GM18909 (cell line): ENCODE data around the gene FAT1.

ENCODE experiments used
- ATAC-seq: cut with Tn5 transposase; IDR thresholded peaks from one replicate; pipeline ENCODE4 v1.9.1; 2021; ENCODE audit warnings: mild to moderate bottlenecking; ENCODE audit not compliant: unreplicated experiment, poor library complexity

FAT1 gene

GRCh38 chr4:186755550-186756519, 32.2 kb upstream of the FAT1 start:
- no peak for ATAC-seq

DNA sequence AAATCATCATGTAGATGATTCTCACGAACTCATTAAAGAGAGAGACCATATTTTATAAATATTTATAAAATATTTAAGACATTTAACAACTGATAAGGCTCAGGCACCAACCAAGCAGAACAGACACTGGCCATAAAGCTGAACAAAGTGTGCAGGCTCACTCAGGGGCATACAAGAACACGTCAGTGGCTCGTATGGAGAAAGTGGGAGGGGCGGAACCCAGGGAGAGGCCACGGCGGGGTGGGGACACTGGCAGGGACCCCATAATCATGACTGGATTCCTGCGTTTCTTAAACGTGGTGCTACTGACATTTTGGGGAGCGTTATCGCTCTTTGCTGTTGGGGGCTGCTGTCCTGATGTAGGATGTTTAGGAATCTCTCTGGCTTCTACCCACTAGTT, 31.3 kb upstream of the FAT1 start:
- no peak for ATAC-seq

DNA sequence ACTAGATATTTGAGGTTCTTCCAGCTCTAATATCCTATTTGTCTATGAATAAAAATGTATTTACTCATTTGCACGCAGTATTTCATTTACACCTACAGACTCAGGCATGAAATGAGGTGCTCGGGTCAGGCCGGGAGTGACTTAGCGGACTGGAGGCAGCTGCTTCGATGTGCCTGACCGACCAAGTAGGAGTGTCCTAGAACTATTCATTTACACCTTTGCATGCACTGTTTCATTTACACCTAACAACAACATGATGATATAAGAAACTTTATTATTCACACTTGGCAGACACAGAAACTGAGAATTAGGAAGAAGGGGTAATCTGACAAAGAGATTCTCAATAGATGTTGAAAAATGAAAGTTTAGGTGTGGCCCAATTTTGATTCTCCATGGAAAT, 28.7 kb upstream of the FAT1 start:
- no peak for ATAC-seq

- no peak for ATAC-seq
Observed at GRCh38 chr4:186749611-186750281, 26.1 kb upstream of the FAT1 start.

DNA sequence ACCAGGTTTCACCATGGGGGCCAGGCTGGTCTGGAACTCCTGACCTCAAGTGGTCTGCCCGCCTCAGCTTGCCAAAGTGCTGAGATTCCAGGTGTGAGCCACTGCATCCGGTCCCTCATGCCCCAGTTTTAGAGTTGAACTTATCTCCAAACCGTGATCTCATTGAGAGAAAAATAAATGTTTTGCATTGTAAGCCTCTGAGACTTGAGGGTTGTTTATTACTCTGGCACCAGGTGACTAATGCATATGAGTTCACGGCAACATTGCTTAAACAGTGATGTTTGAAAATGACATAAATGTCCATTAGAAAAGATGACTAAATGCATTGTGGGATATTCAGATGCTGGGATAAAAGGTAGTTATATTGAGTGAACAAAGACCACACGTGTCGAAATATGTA, 22.9 kb upstream of the FAT1 start:
- ATAC-seq: no peak

DNA sequence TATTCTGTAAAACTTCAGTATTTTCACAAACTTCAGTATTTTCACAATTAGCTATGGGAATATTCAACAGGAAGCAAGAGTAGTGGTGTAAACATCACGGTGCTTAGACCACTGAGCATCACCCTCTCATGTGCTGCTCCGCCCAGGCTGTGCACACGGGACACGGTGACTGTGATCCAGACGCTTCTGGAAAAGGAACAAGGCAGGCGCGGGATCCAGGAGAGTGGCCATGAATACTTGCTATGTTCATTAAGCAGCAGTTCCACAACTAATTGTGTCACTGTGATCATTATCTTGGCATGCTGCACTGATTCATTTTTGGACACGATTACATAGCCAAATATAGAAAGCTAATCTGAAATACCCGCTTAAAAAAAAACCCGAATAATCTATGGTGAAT, 19.6 kb upstream of the FAT1 start:
- no peak for ATAC-seq

DNA sequence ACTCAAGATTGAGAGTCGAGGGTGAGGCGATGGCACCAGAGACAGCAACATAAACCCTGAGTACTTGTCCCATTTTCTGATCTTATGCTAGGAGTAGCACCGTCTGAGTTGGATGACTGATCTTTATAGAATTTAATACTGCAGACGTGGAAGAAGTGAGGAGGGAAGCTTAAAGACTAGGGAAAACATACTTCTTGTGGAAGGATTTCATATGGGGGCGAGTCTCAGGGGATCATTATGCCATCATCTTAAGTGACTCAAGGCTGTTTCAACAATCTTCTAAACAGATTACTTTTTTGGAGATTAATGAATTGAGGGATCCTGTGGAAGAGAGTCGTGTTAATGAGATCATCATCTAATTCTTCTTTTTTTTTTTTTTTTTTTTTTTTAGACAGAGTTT, 17.2 kb upstream of the FAT1 start:
- no peak for ATAC-seq

GRCh38 chr4:186739802-186740434, 16.3 kb upstream of the FAT1 start:
- ATAC-seq: no peak

GRCh38 chr4:186739317-186739716, 15.7 kb upstream of the FAT1 start:
- ATAC-seq: no peak

DNA sequence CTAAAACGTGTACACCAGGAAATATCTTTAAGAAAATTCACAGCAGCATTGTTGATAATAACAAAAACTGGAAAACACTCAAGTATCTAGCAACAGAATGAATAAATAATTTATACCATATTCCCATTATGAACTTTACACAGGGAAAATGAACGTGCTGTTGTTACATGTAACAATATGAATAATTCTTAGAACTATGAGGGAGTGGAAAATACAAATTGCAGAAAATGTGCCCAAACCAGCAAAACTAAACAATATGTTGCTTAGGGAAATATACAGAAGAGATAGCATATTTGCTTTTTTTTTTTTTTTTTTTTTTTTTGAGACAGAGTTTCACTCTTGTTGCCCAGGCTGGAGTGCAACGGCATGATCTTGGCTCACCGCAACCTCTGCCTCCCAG, 14.8 kb upstream of the FAT1 start:
- no peak for ATAC-seq

GRCh38 chr4:186737427-186737826, 13.8 kb upstream of the FAT1 start:
- no peak for ATAC-seq

DNA sequence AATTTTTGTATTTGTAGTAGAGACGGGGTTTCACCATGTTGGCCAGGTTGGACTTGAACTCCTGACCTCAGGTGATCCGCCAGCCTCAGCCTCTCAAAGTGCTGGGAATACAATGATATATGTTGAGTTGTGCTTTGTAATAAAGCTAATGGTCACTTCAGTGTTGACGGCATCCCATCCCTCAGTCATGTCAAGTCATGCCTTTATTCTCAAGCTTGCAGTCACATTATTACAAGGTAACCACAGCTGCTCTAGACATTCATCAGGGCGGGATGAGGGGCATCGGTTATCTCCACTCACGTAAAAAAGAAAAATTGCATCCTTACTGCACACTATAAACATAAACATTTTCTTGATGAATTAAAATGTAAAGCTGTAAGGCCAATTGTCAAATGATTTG, 12.8 kb upstream of the FAT1 start:
- no peak for ATAC-seq

DNA sequence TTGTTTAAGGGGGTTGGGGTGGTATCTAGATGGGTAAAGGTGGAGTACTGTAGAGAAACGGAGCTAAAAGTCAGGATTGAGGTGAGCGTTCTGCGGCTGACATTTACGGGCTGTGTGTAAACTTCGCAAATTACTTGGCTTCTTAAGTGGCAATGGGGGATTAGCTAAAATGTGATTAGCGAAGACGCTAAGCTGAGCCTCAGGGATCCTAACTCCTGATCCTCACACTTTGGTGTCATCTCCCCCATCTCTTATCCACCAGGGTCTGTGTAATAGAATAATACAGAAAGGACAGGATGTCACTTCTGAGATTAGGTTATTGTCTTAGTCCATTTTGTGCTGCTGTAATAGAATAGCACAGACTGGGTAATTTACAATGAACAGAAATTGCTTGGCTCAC, 10.6 kb upstream of the FAT1 start:
- ATAC-seq: no peak

DNA sequence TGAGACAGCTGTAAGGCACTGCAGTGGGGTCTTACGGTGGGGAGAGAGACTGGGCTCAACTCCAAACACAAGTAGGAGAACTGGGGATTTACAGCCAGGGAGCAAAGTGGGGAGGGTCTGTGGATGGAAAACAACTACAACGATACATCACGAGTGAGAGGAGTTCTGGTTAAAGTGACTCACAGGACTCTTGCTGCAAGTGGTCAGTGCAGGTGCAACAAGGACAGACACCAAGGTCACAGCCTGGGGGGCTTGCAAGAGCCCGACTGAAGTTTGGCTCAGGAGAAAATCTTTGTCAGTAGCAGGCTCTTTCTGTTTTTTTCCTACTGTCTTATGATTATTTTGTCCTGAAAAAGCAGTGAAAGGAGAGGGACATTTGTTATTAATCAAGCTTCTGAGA, 10.1 kb upstream of the FAT1 start:
- no peak for ATAC-seq

- no peak for ATAC-seq
Observed at GRCh38 chr4:186730621-186731020, 7.0 kb upstream of the FAT1 start.

- ATAC-seq: no peak
Observed at GRCh38 chr4:186729856-186730255, 6.2 kb upstream of the FAT1 start.

DNA sequence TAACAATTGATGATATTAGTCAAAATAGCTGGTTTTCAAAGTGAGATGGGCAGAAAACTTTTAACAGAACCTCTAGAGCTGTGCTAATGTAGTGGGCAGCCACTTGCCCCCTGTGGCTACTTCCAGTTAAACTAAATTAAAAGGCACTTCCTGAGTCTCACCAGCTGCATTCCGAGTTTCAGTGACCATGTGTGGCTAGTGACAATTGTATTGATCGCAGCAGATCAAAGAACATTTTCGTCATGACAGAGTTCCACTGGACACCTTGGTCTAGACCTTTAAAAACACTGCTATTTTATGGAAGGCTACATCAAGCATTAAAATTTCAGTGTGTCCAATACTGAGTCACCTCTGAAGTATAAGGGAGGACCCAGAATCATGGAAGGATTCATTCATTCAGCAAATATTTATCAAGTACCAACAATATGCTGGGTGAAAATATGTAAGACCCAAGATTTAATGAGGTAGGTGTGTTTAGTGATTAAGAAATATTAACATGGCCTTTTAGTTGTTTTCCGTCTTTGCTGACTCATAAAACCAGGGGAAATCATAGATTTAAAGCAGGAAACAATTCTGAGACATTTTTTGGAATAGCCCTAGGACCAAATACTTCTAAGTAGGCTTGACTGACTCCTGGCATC, 5.1 kb upstream of the FAT1 start:
- no peak for ATAC-seq

- ATAC-seq: no peak
Observed at GRCh38 chr4:186727977-186728519, 4.4 kb upstream of the FAT1 start.

GRCh38 chr4:186727169-186727976, 3.7 kb upstream of the FAT1 start:
- no peak for ATAC-seq
